Left lobe of liver (tissue), 2 donors: Measurements from ENCODE around the gene FOXS1. TPM values are rescaled to one million over a fixed set of nuclear protein-coding genes. Genes with fewer than 3 reads are reported as not detected.

Experiments used
- ATAC-seq: fragments of 200-7000 bp; cut with Tn5 transposase; one replicate; pipeline ENCODE4 v1.9.1; 2020; ENCODE audit warnings: mild to moderate bottlenecking, moderate library complexity
- DNase-seq: peaks from one replicate; pipeline ENCODE4 v3.0.0-alpha.2; 2020; ENCODE audit warnings: low spot score
- total RNA-seq: library from RNA; stranded (reverse); gene quantifications from one replicate; pipeline ENCODE4 v1.2.1, GENCODE V29; 2021
- donor health status: DM: no; HTN: no; CAD: no; lungs with moderate emphysema.
- donor health status: DM: no; HTN: yes; CAD: no.

Gene FOXS1
- total RNA-seq = not detected

GRCh38 chr20:31845300-31845863, at the start of gene FOXS1:
TSS of gene FOXS1 (minus strand) at chr20:31845604. CDS start at chr20:31845542, 62 bp downstream.
- ATAC-seq (no peak), DNase-seq (no peak)

- DNase-seq (no peak), ATAC-seq (no peak)
Observed at GRCh38 chr20:31890646-31891045, 45.2 kb upstream of the FOXS1 start.

GRCh38 chr20:31883829-31884228, 38.4 kb upstream of the FOXS1 start:
- no peak for DNase-seq
- ATAC-seq = no peak

GRCh38 chr20:31881945-31882344, 36.5 kb upstream of the FOXS1 start:
- no peak for ATAC-seq

GRCh38 chr20:31879143-31879987, 34.0 kb upstream of the FOXS1 start:
- DNase-seq = peak; percentile 96
- peak; percentile 97 for ATAC-seq

More at GRCh38 chr20:31881945-31882344, 36.5 kb upstream of the FOXS1 start:
- no peak for DNase-seq

GRCh38 chr20:31877684-31878083, 32.3 kb upstream of the FOXS1 start:
- ATAC-seq (no peak), DNase-seq (no peak)

- no peak for DNase-seq
- no peak for ATAC-seq
Observed at GRCh38 chr20:31875671-31876070, 30.3 kb upstream of the FOXS1 start.

GRCh38 chr20:31872406-31872805, 27.0 kb upstream of the FOXS1 start:
- no peak for ATAC-seq
- DNase-seq = no peak

GRCh38 chr20:31871618-31871954, 26.2 kb upstream of the FOXS1 start:
- no peak for DNase-seq

GRCh38 chr20:31870726-31871617, 25.6 kb upstream of the FOXS1 start:
- no peak for DNase-seq

More at GRCh38 chr20:31871618-31871954, 26.2 kb upstream of the FOXS1 start:
- ATAC-seq = no peak

GRCh38 chr20:31869942-31870725, 24.7 kb upstream of the FOXS1 start, which contains the start of the genes DUSP15 and TTLL9:
TSS of gene DUSP15 (minus strand) at chr20:31870527. CDS start at chr20:31870337, 190 bp downstream.
TSS of gene TTLL9 (plus strand) at chr20:31870634. CDS start at chr20:31871127, 493 bp downstream.
- DNase-seq = no peak

More at GRCh38 chr20:31870726-31871617, 25.6 kb upstream of the FOXS1 start:
- peak; percentile 50 for ATAC-seq

GRCh38 chr20:31869673-31869941, 24.2 kb upstream of the FOXS1 start:
- no peak for DNase-seq
- ATAC-seq = no peak

More at GRCh38 chr20:31869942-31870725, 24.7 kb upstream of the FOXS1 start, which contains the start of the genes DUSP15 and TTLL9:
- peak; percentile 92 for ATAC-seq

GRCh38 chr20:31868853-31869672, 23.7 kb upstream of the FOXS1 start:
- DNase-seq (no peak), ATAC-seq (no peak)

- DNase-seq (no peak), ATAC-seq (no peak)
Observed at GRCh38 chr20:31866221-31866620, 20.8 kb upstream of the FOXS1 start.

- ATAC-seq = no peak
- no peak for DNase-seq
Observed at GRCh38 chr20:31864521-31865400, 19.4 kb upstream of the FOXS1 start.

GRCh38 chr20:31863296-31864085, 18.1 kb upstream of the FOXS1 start:
- DNase-seq (no peak), ATAC-seq (no peak)

GRCh38 chr20:31862506-31862905, 17.1 kb upstream of the FOXS1 start:
- no peak for ATAC-seq
- peak; percentile 36 for DNase-seq

GRCh38 chr20:31862157-31862470, 16.7 kb upstream of the FOXS1 start:
- no peak for ATAC-seq
- DNase-seq = no peak
